ENCODE measurements around the gene DAP3.

GRCh38 chr1:155769257-155769656 is 80.4 kb downstream of the DAP3 start:
- TF ChIP-seq JUND (IDR thresholded peaks at IDR 0.05; ENCODE audit: low read length) (no peak), ASH2L (IDR thresholded peaks at IDR 0.05; ENCODE audit: low read length) (no peak), CEBPB (IDR thresholded peaks at IDR 0.05; ENCODE audit: low read depth, low read length) (no peak), CTCF (IDR thresholded peaks at IDR 0.05; ENCODE audit: control extremely low read depth in 1 of 3, insufficient read depth in 1 of 3, low read depth in 1 of 3, low read length in 3 of 3) (no peak), RBBP5 (IDR thresholded peaks at IDR 0.05; ENCODE audit: borderline replicate concordance, low read depth, low read length) (no peak), RFX5 (IDR thresholded peaks at IDR 0.05; ENCODE audit: borderline replicate concordance, low read depth, low read length) (no peak), KDM1A (IDR thresholded peaks at IDR 0.05; ENCODE audit: borderline replicate concordance, low read length) (no peak), YY1 (IDR thresholded peaks at IDR 0.05; ENCODE audit: low read depth, low read length) (no peak), POLR2A (IDR thresholded peaks at IDR 0.05; ENCODE audit: control extremely low read depth in 1 of 2, low read depth in 2 of 2, low read length in 2 of 2) (no peak), RAD21 (IDR thresholded peaks at IDR 0.05 in 1 of 2, conservative IDR thresholded peaks at IDR 0.05 in 1 of 2; ENCODE audit: low read depth in 2 of 2, low read length in 2 of 2) (no peak), SIN3A (conservative IDR thresholded peaks at IDR 0.05 in 1 of 2, IDR thresholded peaks at IDR 0.05 in 1 of 2; ENCODE audit: low read depth in 1 of 2, low read length in 2 of 2) (no peak)
